ENCODE results near the gene S100A7. TPM values are rescaled to one million over a fixed set of nuclear protein-coding genes. Genes with fewer than 3 reads are reported as not detected.
A peak's percentile ranks its signal among the peaks of the same experiment; 100 is the strongest.

The S100A7 gene
- total and polyA plus RNA-seq, 2 experiments from 2014 or later: not detected

DNA sequence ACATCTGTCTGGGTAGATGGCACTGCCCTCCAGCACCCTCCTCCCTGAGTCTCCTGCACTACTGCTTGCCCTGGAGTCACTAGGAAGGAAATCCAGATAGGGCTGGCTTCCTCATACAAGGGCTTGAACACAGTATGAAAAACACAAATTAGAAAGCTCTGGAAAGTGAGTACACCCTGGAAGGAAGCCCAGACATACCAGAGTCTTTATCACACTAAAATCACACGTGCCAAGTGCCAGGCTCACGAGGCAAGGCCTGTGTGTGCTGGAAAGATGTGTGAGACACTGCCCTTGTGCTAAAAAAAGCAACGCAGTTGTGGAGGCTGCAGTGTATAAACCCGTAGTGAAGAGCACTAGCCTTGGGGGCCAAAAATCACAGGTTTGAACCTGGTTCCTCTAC, 28.3 kb upstream of the S100A7 start:
- TF ChIP-seq EZH2phosphoT487 (IDR thresholded peaks at IDR 0.05; ENCODE audit: insufficient read depth, low read depth): no peak
- no peak for TF ChIP-seq EZH2 (IDR thresholded peaks at IDR 0.05; ENCODE audit: insufficient read depth, poor library complexity, severe bottlenecking)
- H3F3A ChIP-seq (ENCODE audit: insufficient read depth): peaks cover 27% of the 10 kb centered on the region
- WGBS, 2 experiments (ENCODE audit: low coverage in 1 of 2, low lambda C conversion rate in 2 of 2, missing lambda C conversion rate in 2 of 2): 5 to 7% methylated on average over 4 of the region's 4 CpGs
- H4K20me1 ChIP-seq (ENCODE audit: insufficient read depth): no peaks in the 10 kb centered on the region
- no peaks in the 10 kb centered on the region for H3K36me3 ChIP-seq (ENCODE audit: low read depth)
- peaks cover 8% of the 10 kb centered on the region; the same call in 1 of the 2 replicates for H3K27me3 ChIP-seq (replicated peaks; ENCODE audit: insufficient read depth)
- H3K4me3 ChIP-seq: no peak overlapping the region
- in situ Hi-C loops (cut with MboI): loop anchor here (10.0 kb wide), 1 partner anchor 124 kb away; no protein-coding TSS in a partner anchor
- no peaks in the 10 kb centered on the region for H3K9me3 ChIP-seq (ENCODE audit: low read depth)
- peak overlapping the region; percentile 48 for H3K27ac ChIP-seq
- H3K9me2 ChIP-seq (ENCODE audit: insufficient read depth): no peaks in the 10 kb centered on the region
- H3K9ac ChIP-seq: no peak overlapping the region
- H3K79me2 ChIP-seq (ENCODE audit: insufficient read depth): no peaks in the 10 kb centered on the region
- peak overlapping the region; percentile 16 for H3K4me2 ChIP-seq (ENCODE audit: unreplicated experiment)
- peaks cover 18% of the 10 kb centered on the region for H3K4me1 ChIP-seq (ENCODE audit: insufficient read depth)
- H2AFZ ChIP-seq: no peak overlapping the region
- DNase-seq: peak; percentile 93

DNA sequence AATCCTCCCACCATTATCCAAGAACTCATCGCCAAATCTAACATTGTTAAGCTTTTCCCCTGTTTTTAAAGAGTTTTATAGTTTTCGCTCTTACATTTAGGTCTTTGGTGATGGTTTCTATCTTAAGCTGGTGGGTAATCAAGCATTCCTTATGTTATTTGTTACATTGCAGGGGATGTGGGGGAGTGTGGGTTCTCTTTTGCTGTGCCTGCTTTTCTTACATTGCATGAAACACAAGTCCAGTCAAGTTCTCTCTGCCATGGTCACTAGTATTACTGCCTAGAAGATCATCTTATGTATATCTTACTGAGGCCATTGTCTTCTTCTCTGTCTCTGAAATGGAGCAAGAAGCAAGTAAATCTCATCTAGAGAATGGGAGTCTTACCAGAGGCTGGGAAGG, 27.3 kb upstream of the S100A7 start:
- peaks cover 18% of the 10 kb centered on the region for H3K4me1 ChIP-seq (ENCODE audit: insufficient read depth)
- peaks cover 8% of the 10 kb centered on the region; the same call in 1 of the 2 replicates for H3K27me3 ChIP-seq (replicated peaks; ENCODE audit: insufficient read depth)
- H4K20me1 ChIP-seq (ENCODE audit: insufficient read depth): no peaks in the 10 kb centered on the region
- no peak for DNase-seq
- no peak overlapping the region for H2AFZ ChIP-seq
- in situ Hi-C loops (cut with MboI): loop anchor here (10.0 kb wide), 1 partner anchor 123 kb away; no protein-coding TSS in a partner anchor
- WGBS, 2 experiments (ENCODE audit: low coverage in 1 of 2, low lambda C conversion rate in 2 of 2, missing lambda C conversion rate in 2 of 2): 96 to 98% methylated on average over 2 of the region's 2 CpGs
- H3K27ac ChIP-seq: no peak overlapping the region
- H3K4me3 ChIP-seq: no peak overlapping the region
- no peak overlapping the region for H3K4me2 ChIP-seq (ENCODE audit: unreplicated experiment)
- no peaks in the 10 kb centered on the region for H3K9me3 ChIP-seq (ENCODE audit: low read depth)
- H3K9ac ChIP-seq: no peak overlapping the region
- H3K9me2 ChIP-seq (ENCODE audit: insufficient read depth): no peaks in the 10 kb centered on the region
- no peaks in the 10 kb centered on the region for H3K36me3 ChIP-seq (ENCODE audit: low read depth)
- H3F3A ChIP-seq (ENCODE audit: insufficient read depth): peaks cover 27% of the 10 kb centered on the region
- no peaks in the 10 kb centered on the region for H3K79me2 ChIP-seq (ENCODE audit: insufficient read depth)
- no peak for TF ChIP-seq EZH2 (IDR thresholded peaks at IDR 0.05; ENCODE audit: insufficient read depth, poor library complexity, severe bottlenecking)
- TF ChIP-seq EZH2phosphoT487 (IDR thresholded peaks at IDR 0.05; ENCODE audit: insufficient read depth, low read depth): no peak

DNA sequence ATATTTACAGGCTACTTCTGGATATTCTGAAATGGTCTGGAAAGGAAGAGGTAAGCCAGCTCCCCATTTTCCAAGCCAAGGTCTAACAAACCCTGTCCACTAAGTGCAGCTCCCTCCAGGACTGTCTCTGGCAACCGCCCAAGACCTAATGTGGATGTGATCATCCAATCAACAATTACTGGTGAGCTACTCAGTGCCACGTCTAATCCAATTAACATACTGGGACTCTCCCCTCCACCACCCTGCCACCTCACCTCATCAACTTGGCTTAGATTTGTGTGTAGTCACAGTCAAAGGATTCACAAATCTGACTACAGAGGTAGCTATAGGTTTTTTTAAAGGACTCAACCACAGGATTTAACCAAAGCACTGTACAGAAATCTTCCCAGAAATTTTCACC, 25.4 kb upstream of the S100A7 start:
- Histone ChIP-seq H3K9me3 (ENCODE audit: low read depth) (no peaks in the 10 kb centered on the region), H3K9ac (no peak overlapping the region), H3K9me2 (ENCODE audit: insufficient read depth) (no peaks in the 10 kb centered on the region), H3K79me2 (ENCODE audit: insufficient read depth) (no peaks in the 10 kb centered on the region), H3K27ac (no peak overlapping the region), H2AFZ (no peak overlapping the region), H3K27me3 (replicated peaks; ENCODE audit: insufficient read depth) (peaks cover 15% of the 10 kb centered on the region), H3F3A (ENCODE audit: insufficient read depth) (peaks cover 22% of the 10 kb centered on the region), H3K4me2 (ENCODE audit: unreplicated experiment) (no peak overlapping the region), H3K4me3 (no peak overlapping the region), H3K4me1 (ENCODE audit: insufficient read depth) (peaks cover 13% of the 10 kb centered on the region), H4K20me1 (ENCODE audit: insufficient read depth) (no peaks in the 10 kb centered on the region), H3K36me3 (ENCODE audit: low read depth) (no peaks in the 10 kb centered on the region)
- peak; percentile 54 for DNase-seq
- in situ Hi-C loops (cut with MboI): loop anchor here (10.0 kb wide), 1 partner anchor 121 kb away; no protein-coding TSS in a partner anchor
- 16 to 23% methylated on average over 2 of the region's 2 CpGs for WGBS, 2 experiments (ENCODE audit: low coverage in 1 of 2, low lambda C conversion rate in 2 of 2, missing lambda C conversion rate in 2 of 2)
- TF ChIP-seq EZH2phosphoT487 (IDR thresholded peaks at IDR 0.05; ENCODE audit: insufficient read depth, low read depth) (no peak), EZH2 (IDR thresholded peaks at IDR 0.05; ENCODE audit: insufficient read depth, poor library complexity, severe bottlenecking) (no peak)

DNA sequence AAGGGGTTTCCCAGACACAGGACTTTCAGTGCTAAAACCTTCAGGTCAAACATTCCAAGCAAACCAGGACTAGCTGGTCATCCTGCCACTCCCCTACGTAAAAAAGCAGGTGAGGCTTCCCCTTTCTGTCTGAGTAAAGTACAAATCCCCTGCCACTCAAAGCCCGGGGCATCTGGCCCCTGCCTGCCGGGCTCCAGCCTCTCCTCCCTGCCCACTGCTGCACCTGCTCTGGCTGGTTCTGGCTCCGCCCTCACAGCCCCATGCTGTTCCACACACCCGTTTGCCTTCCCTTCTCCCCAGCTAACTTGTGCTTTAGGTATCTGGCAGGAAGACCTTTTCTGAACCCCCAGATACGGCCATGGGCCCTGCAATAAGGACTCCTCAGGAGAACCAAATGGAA, 23.3 kb upstream of the S100A7 start:
- H3K4me3 ChIP-seq: no peak overlapping the region
- H3K27ac ChIP-seq: no peak overlapping the region
- no peak overlapping the region for H2AFZ ChIP-seq
- no peak for DNase-seq
- no peaks in the 10 kb centered on the region for H4K20me1 ChIP-seq (ENCODE audit: insufficient read depth)
- H3F3A ChIP-seq (ENCODE audit: insufficient read depth): 0 out of 2 replicates have a peak, but pooled peaks cover 5% of the 10 kb centered on the region
- no peak overlapping the region for H3K9ac ChIP-seq
- 60 to 63% methylated on average over 6 of the region's 6 CpGs for WGBS, 2 experiments (ENCODE audit: low coverage in 1 of 2, low lambda C conversion rate in 2 of 2, missing lambda C conversion rate in 2 of 2)
- no peak overlapping the region for H3K4me2 ChIP-seq (ENCODE audit: unreplicated experiment)
- H3K9me2 ChIP-seq (ENCODE audit: insufficient read depth): no peaks in the 10 kb centered on the region
- H3K79me2 ChIP-seq (ENCODE audit: insufficient read depth): no peaks in the 10 kb centered on the region
- H3K4me1 ChIP-seq (ENCODE audit: insufficient read depth): peaks cover 4% of the 10 kb centered on the region; the same call in 1 of the 2 replicates
- in situ Hi-C loops (cut with MboI): loop anchor here (10.0 kb wide), 1 partner anchor 119 kb away; no protein-coding TSS in a partner anchor
- TF ChIP-seq EZH2 (IDR thresholded peaks at IDR 0.05; ENCODE audit: insufficient read depth, poor library complexity, severe bottlenecking) (no peak), EZH2phosphoT487 (IDR thresholded peaks at IDR 0.05; ENCODE audit: insufficient read depth, low read depth) (no peak)
- H3K36me3 ChIP-seq (ENCODE audit: low read depth): no peaks in the 10 kb centered on the region
- peaks cover 23% of the 10 kb centered on the region for H3K27me3 ChIP-seq (replicated peaks; ENCODE audit: insufficient read depth)
- no peaks in the 10 kb centered on the region for H3K9me3 ChIP-seq (ENCODE audit: low read depth)
